GM21619 (cell line): ENCODE data around the gene BCL7A.
"Not testable (repeated sequence)": the region's sequence is repeated elsewhere in the genome, so short reads cannot be mapped to it uniquely, and the experiment has no call there.

ENCODE experiments used
- ATAC-seq: cut with Tn5 transposase; IDR thresholded peaks from one replicate; pipeline ENCODE4 v1.9.1; 2021; ENCODE audit not compliant: unreplicated experiment

Gene BCL7A

DNA sequence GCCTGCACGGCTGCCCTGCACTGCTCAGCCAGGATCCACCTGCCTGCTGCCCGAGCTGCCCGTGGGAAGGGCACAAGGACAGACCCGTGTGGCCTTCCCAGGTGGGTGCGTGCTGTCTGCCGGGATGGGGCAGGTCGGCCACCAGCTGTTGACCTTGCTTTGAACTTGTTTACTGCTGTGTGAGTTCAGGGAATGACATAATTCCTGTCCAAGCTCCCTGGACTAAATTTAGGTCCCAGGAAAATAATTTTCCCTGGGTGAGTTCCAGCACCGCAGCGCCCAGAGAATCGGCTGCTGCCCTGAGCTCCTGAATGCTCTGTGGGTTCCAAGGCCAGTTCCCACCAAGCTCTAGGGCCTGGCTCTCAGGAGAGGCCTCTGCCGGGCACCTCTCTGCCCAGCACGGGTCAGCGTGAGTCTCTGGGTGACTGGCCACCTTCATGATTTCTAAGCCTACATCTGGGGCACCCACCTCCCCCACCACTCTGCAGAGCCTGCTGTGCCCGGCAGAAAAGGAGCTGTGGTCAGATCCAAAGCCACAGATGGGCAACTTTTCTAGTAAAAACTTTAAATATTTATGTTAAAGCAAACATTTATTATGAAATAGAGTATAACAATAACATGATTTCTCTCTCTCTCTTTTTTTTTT, 29.7 kb downstream of the BCL7A start:
- ATAC-seq: no peak

- ATAC-seq: no peak
These were observed 30.6 kb downstream of the BCL7A start for GRCh38 chr12:122052285-122052684.

GRCh38 chr12:122054842-122055520, 33.3 kb downstream of the BCL7A start:
- no peak for ATAC-seq

DNA sequence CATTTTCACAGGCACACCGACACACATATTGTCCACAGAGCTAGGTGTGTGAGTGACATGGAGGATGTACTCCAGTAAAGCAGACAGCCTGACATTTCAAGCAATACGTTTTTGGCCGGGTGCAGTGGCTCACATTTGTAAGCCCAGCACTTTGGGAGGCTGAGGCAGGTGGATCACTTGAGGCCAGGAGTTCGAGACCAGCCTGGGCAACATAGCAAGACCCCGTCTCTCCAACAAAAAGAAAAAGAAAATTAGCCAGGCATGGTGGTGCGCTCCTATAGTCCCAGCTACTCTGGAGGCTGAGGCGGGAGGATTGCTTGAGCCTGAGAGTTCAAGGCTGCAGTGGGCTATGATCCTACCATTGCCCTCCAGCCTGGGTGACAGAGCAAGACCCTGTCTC, 34.7 kb downstream of the BCL7A start:
- ATAC-seq: not testable (repeated sequence)

DNA sequence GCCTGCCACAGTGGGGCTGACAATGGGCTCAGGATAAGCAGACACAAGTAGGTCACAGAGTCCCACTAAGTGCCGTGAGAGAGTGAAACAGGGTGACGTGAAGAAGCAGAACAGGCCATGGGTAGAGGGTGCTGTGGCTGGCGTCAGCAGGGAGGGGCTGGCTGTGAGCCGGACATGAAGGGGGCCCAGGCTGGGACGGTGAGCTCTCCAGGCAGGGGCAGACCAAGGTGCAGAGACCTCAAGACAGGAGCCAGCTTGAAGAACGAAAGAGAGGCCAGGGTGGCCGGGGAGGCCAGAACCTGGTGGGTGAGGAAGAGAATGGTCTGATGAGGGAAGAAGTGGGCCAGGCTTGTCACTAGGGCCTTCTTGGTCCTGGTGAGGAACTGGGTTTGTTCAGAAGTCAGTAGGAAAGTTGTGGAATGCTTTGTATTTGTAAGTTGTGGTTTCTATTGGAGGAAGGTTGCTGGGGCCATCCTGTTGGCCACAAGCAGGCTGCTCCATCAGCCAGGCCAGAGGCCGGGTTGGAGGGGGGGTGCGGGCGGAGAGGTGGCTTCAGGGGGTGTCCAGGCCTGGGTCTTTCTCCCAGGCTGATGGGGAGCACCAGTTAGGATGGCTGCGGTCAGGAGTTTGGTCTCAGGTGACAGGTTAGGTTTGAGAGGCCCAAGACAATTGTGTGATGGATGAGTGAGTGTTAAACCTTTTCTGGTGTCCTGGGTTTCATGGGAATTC, 35.5 kb downstream of the BCL7A start:
- ATAC-seq: no peak

GRCh38 chr12:122057769-122058168, 36.1 kb downstream of the BCL7A start:
- ATAC-seq: no peak

- no peak for ATAC-seq
These were observed 37.0 kb downstream of the BCL7A start for GRCh38 chr12:122058549-122059149.

GRCh38 chr12:122059203-122059960, 37.7 kb downstream of the BCL7A start:
- no peak for ATAC-seq

DNA sequence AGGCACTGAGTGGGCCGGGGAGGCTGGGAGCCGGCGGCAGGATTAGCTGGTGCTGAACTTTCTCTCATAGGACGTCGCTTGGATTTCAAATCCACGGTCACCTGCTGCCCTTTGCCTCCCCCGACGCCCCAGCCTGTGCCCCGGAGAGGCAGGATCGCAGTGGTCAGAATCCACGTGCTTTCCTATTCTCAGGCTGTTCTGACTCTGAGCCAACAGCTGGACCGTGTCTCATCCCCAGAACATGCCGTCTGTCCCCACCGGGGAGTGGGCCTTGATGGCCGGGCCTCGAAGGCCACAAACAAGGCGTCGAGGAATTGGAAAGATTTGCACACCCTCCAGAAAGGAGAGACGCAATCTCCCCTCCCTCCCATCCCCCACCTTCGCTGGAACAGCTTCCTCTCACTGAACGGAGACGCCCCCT, 38.4 kb downstream of the BCL7A start:
- no peak for ATAC-seq

- ATAC-seq: no peak
These were observed 39.6 kb downstream of the BCL7A start for GRCh38 chr12:122061253-122061652.

DNA sequence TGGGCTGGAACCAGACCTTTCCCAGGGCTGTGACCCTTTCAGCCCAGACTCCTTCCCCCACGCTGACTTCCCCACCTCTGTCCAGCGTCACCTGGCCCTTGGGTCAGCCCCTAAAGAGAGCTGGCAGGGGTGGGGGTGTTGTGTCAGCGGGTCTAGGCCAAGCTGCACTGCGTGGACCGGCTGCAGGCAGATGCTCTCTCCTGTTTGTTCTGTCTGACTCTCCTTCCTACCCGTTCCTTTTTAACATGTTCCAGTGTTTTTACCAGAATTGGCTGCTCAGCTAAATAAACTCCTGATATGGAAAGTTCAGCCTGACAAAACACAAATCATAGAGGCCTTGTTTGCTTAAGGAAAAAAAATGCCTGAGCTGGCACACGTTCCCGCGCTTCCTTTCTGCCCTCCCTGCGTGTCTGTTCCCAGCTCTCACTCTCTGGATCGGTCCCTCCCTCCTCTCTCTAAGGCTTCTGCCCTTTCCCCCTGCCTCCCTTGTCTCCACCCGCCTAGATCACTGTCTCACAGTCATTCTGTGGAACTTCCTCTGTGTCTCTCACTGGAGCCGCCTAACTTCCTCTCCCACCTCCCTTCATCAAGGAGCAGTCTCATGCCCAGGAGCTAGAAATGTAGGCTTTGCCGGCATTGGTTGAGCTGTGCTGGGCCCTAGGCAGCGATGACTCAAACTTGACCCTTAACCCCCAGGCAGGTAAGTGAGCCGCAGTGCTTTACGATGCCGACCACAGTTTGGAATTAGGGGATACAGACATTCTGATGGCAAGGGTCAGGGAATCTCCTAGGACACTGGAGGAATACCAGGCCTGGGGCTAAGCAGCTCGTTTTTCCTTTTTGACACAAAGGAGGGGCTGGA, 41.4 kb downstream of the BCL7A start:
- ATAC-seq: no peak

- no peak for ATAC-seq
These were observed 42.0 kb downstream of the BCL7A start for GRCh38 chr12:122063694-122064024.

DNA sequence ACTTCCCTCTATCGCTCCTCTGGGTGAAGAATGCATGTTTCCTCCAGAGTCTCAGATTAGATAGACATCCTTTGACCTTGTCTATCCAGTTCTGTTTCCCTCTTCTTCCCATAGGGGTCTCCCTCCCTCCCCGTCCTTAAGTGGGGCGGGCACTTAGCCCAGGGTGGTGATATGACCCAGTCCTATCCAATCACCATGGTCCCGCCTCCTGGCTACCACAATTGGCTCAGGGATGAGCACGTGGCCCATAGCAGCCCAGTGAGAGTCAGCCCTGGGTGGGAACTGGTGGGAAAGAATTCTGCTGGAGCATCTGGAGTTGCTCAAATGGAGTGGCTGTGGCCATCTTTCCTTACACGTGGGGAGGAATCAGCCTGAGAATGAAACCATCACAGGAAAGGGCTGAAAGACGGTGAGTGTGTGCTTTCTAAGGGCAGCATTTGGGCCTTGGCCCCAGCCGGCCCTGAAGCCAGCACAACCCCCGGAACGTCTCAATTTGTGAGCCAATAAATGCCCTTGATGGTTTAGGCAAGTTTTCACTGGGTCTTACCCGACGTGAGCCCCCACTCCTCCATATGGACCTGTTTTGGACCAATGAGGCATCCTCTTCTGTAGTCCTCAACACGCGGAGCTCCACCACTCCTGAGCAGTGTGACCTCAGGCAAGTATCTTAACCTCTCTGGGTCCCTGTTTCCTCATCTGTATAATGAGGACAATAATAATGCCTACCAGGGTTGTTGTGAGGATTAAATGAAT, 42.5 kb downstream of the BCL7A start:
- peak; percentile 51 for ATAC-seq

DNA sequence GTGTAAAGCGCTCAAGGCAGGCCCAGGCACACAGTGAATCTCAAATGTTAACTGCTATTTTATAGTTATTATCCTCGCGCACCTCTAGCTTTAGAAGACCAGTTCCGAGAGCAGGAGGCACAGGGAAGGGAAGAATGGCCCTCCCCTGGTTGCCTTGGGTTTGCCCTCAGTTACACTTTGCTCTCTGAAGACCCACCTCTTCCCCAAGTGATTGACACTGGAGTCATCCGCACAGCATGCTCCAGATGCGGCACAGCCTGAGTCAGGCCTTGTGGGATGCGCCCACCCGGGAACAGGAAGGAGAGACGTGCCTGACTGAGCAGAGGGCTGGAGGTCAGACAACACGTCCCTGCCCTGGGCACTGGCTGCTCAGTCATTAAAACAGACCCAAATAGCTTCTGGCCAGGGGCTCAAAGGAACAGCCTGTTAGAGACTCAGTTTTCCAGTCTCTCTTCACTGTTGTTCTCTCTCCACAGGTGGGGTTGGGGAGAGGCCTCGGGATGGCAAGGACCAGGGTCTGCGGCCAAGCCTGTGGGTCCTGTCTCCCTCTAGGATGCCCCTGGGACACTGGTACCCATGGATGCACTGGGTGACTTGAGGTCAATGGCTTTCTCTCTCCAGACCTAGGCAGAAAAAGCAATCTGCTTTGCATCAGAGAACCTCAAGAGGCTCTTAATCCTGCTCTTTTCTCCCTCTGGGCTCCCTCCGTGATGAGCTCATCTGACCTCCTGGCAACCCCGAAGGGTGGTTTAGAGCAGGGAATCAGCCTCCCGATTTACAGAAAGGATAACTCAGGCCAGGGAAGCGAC, 43.3 kb downstream of the BCL7A start:
- no peak for ATAC-seq

DNA sequence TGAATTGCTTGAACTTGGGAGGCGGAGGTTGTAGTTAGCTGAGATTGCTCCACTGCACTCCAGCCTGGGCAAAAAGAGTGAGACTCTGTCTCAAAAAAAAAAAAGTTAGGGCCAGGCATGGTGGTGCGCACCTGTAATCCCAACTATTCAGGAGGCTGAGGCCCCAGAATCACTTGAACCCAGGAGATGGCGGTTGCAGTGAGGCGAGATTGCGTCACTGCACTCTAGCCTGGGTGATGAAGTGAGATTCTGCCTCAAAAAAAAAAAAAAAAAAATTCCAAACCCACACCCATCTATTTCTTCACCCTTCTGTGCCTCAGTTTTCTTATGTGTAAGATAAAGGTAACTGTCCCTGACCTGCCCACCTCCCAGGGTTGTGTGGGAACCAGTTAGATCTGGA, 45.9 kb downstream of the BCL7A start:
- ATAC-seq: no peak

DNA sequence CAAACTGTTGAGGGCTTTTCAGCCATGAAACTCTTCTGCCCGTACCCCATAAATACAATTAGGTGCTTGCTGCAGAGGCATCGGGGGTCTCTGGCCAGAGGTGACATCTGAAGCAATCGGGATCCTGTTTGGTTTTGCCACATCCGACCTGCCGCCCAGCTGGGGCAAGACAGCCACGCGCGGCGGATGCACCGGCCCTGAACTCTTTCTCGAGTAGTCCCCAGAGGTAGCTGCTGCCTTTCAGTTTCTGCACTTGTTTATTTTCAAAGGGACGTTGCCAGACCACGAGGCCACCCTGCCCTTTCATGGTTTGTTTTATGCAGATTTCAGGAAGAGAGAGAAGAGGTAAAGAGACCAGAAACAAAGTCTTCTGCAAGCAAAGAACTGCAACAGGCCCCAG, 46.3 kb downstream of the BCL7A start:
- peak; percentile 94 for ATAC-seq

GRCh38 chr12:122072031-122072970, 50.6 kb downstream of the BCL7A start:
- no peak for ATAC-seq

- no peak for ATAC-seq
These were observed 52.1 kb downstream of the BCL7A start for GRCh38 chr12:122073815-122074214.
